HCT116 (cell line): ENCODE measurements around the gene HGFAC.

ENCODE experiments used
- ATF3 ChIP-seq: IDR thresholded peaks from 2 replicates; pipeline ENCODE4 v1.6.1; 2012
- CBX3 ChIP-seq: IDR thresholded peaks from 2 replicates; pipeline ENCODE4 v1.6.1; 2012; ENCODE audit warnings: low read depth
- CEBPB ChIP-seq: IDR thresholded peaks from 2 replicates; pipeline ENCODE4 v1.6.1; 2012; ENCODE audit warnings: low read depth
- CTCF ChIP-seq, 3 experiments: fragments of 200-600 bp in 1 of 3; sonication (generic) in 1 of 3; IDR thresholded peaks in 2 of 3; conservative IDR thresholded peaks in 1 of 3; 2 replicates each; pipeline ENCODE4 v1.5.1; 2012 to 2017; ENCODE audit warnings: low read depth in 2 of 3, low read length in 2 of 3, antibody characterized with exemption in 1 of 3, borderline replicate concordance in 1 of 3, control low read depth in 1 of 3, mild to moderate bottlenecking in 1 of 3, mixed read lengths in 1 of 3, mixed run types in 1 of 3, moderate library complexity in 1 of 3; ENCODE audit not compliant: insufficient read depth in 1 of 3
- ELF1 ChIP-seq: IDR thresholded peaks from 2 replicates; pipeline ENCODE4 v1.6.1; 2012; ENCODE audit warnings: low read depth, borderline replicate concordance
- EZH2 ChIP-seq: fragments of 200-600 bp; sonication (generic); IDR thresholded peaks from 2 replicates; pipeline ENCODE4 v1.6.1; 2017; ENCODE audit warnings: antibody characterized with exemption, mixed run types
- EZH2phosphoT487 ChIP-seq: fragments of 200-600 bp; IDR thresholded peaks from 2 replicates; pipeline ENCODE4 v1.6.1; 2018; ENCODE audit warnings: antibody characterized with exemption, borderline replicate concordance
- POLR2A ChIP-seq: IDR thresholded peaks from 2 replicates; pipeline ENCODE4 v1.7.0; 2011; ENCODE audit warnings: borderline replicate concordance; ENCODE audit not compliant: insufficient read depth, insufficient read length; ENCODE audit errors: extremely low read depth
- POLR2AphosphoS5 ChIP-seq: IDR thresholded peaks from 2 replicates; pipeline ENCODE4 v1.6.1; 2011; ENCODE audit warnings: mild to moderate bottlenecking, low read depth, low read length, moderate library complexity
- SIN3A ChIP-seq: IDR thresholded peaks from 2 replicates; pipeline ENCODE4 v1.6.1; 2012; ENCODE audit warnings: low read depth
- SP1 ChIP-seq: IDR thresholded peaks from 2 replicates; pipeline ENCODE4 v1.6.1; 2012; ENCODE audit warnings: low read depth
- ZNF274 ChIP-seq: fragments of 200-500 bp; sonication (Bioruptor generic); IDR thresholded peaks from 2 replicates; pipeline ENCODE4 v1.6.1; 2014; ENCODE audit warnings: mild to moderate bottlenecking, low read depth, low read length, inconsistent platforms
- TF ChIP-seq, protein P1 (sequence below): IDR thresholded peaks from 2 replicates; pipeline ENCODE4 v1.6.1; 2012

GRCh38 chr4:3404546-3404945, 37.2 kb upstream of the HGFAC start:
- TF ChIP-seq POLR2AphosphoS5 (no peak), CTCF (IDR thresholded peaks at IDR 0.05 in 2 of 3, conservative IDR thresholded peaks at IDR 0.05 in 1 of 3; ENCODE audit: borderline replicate concordance in 1 of 3, insufficient read depth in 1 of 3, low read depth in 2 of 3, low read length in 2 of 3) (no peak), POLR2A (no peak), EZH2phosphoT487 (no peak), ZNF274 (no peak), EZH2 (no peak), ELF1 (no peak), CEBPB (no peak), SIN3A (no peak), SP1 (no peak), ATF3 (no peak), CBX3 (no peak)
- TF ChIP-seq, protein P1, sequence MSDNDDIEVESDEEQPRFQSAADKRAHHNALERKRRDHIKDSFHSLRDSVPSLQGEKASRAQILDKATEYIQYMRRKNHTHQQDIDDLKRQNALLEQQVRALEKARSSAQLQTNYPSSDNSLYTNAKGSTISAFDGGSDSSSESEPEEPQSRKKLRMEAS = no peak
